HG02885 (cell line): ENCODE measurements around the gene PIAS2.
"Not testable (repeated sequence)": the region's sequence is repeated elsewhere in the genome, so short reads cannot be mapped to it uniquely, and the experiment has no call there.

Experiments used
- ATAC-seq: cut with Tn5 transposase; IDR thresholded peaks from one replicate; pipeline ENCODE4 v1.9.1; 2021; ENCODE audit warnings: mild to moderate bottlenecking; ENCODE audit not compliant: unreplicated experiment, poor library complexity

PIAS2 gene

DNA sequence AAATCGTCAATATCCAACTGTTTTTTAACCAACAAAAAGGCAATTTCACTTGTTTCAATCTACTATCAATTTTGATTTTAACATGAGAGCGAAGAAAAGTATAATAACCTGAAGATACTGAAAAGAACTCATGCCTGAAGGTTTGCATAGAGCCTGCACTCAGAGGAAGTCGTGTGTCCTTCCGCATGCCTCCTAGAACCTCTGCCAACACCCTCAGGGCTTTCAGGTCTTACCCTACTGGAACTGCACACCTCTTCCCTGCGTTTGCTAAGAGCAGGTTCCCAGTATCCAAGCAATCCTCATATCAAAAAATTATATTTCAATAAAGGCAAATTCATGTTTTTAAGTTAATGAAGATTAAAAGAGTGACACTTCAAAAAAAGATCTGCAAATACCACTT lies 74.7 kb downstream of the PIAS2 start:
- no peak for ATAC-seq

DNA sequence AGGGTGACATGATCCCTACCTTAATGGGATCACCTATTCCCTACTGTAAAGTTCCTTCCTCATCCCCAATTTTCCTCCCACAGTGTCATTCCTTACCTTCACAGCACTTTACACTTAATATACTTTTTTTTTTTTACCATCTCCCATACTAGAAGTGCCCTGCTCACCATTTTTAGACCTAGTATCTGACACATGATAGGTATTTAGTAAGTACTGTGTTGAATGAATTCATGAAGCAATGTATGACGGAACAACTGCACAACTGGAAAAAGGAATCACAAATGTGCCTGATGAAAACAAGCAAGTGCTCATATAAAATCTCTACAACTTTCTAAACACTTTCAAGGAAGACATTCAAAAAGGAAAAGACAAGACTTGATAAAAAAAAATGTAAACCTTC lies 83.4 kb downstream of the PIAS2 start:
- no peak for ATAC-seq

DNA sequence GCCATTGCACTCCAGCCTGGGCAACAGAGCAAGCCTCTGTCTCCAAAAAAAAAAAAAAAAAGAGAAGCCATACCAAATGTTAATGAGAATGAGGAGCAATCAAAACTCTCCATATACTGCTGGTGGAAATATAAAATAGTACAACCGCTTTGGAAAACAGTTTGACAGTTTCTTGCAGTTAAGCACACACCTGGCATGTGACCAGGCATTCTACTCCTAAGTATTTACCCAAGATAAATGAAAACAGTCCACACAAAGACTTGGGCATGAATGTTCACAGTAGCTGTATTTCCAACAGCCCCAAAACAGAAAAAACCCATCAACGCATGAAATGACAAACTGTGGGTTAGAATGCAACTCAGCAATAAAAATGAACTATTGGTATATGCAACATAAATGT lies 84.5 kb downstream of the PIAS2 start:
- no peak for ATAC-seq

DNA sequence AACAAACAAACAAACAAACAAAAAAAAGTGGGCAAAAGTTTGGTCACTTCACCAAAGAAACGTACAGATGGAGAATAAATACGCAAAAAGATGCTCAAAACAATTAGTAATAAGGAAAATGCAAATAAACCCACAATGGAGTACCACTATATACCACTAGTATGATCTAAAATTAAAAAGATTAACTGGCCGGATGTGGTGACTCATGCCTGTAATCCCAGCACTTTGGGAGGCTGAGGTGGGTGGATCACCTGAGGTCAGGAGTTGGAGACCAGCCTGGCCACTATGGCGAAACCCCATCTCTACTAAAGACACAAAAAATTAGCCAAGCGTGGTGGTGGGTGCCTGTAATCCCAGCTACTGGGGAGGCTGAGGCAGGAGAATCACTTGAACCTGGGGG lies 84.9 kb downstream of the PIAS2 start:
- ATAC-seq: not testable (repeated sequence)

DNA sequence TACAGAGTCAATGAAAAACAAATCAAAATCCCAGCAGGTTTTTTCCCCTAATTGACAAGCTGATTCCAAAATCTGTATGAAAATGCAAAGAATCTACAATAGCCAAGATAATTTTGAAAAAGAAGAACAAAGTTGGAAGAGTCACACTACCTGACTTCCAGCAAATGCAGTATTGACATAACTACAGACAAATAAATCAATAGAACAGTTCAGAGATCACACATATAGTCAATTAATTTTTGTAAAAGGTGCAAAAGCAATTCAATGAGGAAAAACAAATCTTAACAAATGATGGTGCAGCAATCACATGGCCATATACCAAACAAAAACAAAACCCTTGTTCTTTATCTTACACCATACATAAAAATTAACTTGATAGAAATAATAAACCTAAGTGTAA lies 85.9 kb downstream of the PIAS2 start:
- no peak for ATAC-seq

DNA sequence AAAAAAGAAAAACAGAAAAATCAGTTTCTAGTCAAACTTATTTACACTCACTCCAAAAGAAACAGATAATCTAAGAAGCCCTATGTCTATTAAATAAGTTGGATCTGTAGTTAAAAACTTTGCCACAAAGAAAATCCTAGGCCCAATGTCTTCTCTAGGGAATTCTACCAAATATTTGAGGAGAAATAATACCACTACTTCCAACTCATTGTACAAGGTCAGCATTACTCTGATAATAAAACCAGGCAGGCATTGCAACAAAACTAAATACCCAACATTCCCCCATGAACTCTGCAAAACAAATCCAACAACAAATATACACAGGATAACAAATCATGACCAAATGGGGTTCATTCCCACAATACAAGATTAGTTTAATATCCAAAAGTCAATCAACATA lies 86.7 kb downstream of the PIAS2 start:
- no peak for ATAC-seq

DNA sequence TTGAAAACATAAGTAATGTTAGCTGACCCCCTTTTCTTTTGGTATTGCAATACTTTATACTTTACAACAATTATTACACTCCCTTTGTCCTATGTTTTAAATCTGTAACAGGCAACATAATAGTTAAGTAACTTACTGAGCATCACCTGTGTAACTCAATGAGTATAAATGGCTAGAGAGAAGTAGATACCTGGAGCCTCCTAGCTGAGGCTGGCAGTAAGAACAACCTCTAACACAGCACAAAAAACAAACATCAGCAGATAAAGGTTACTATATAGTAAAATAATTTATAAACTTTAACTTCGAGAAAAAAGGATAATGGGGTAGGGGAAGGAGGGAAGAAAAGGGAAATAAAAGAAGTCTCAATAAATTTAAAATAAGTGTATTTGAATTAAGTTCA lies 87.4 kb downstream of the PIAS2 start:
- ATAC-seq: no peak

DNA sequence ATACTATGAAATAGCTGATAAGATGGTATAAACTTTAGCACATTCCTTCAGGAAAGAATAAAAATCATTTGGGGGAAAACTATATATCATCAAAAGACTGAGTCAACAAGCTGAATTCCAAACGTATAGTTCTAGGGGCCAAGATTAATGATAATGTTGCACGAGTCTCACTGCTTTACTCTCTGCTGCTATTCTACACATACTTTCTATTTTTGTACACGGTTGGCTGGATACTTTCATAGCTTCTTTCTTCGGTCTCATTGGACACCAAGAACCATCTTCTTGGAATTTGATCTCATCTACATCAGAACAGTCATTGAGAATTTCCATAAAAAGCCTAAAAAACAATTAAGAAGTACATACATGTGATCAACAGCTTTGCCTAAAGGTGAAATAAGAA lies 87.8 kb downstream of the PIAS2 start:
- ATAC-seq: no peak

DNA sequence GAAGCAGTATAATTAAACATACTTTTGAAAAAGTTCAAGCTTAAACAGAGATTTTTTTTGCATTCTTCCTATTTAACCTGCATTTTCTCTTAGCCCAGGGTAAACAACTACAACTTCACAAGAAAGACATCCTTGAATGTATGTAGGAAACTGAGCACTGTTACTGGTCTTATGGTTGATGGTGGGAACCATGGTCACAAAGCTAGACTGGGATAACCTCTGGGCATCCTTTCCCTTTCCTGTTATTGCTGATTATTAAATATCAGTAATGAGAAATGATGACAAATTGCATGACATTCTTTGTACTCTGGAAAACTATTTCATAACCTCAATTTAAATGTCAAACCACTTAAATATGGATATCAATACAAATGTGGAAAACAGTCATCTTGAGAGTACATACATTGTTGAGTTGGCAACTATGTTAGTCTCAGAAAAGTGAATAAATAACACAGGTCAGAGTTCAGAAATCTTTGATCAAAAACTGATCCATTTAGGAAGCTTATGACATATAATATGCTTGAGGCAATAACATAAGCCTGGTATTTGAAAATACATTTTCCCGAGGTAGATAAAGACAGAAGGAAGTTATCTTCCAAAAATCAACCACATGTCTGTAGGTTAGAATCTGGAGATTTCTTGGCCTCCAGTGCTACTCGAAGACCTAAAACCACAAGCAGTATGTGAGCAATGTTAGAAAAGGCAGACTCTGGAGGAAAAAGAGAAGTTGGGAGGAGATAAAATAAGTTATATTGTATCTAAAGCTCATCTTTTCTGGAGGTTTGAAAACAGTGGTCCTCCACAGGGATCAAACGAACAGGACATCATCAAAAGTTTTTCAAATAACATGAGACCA lies 95.2 kb downstream of the PIAS2 start:
- ATAC-seq: no peak

DNA sequence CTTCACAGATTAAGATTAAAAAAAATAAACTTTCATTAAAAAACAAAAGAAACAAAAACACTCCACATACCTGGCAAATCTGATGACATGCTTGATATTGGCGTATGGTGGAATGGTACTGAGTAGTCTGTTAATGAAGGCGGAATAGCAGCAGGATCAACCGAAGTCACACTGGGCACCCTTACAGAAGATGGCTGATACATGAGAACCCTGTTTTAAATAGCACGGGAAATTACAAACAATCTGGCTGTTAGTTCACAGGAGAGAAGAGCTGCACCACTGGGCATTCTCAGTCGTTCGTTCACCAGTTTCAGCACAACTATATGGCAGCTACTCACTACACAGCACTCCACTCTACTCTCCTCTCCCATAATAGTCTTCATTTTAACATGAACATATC lies 96.4 kb downstream of the PIAS2 start:
- ATAC-seq: no peak

DNA sequence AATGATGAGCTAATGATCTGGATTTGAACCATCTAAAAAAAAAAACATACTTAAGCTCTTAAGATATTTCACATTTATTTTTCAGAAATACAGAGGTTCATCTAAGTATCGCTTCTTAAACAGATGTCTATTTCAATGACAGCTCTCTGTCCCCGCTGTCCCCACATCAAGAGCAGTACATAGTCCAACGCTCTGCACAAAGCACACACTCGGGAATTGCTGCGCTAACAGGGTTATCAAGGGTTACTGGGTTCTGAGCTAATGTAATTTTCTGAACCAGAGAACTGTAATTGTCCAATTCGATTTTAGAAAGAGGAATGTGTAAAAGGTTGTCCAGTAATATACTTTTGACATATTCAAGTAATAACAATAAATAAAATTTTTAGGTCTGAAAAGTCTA lies 101.6 kb downstream of the PIAS2 start:
- ATAC-seq: no peak

DNA sequence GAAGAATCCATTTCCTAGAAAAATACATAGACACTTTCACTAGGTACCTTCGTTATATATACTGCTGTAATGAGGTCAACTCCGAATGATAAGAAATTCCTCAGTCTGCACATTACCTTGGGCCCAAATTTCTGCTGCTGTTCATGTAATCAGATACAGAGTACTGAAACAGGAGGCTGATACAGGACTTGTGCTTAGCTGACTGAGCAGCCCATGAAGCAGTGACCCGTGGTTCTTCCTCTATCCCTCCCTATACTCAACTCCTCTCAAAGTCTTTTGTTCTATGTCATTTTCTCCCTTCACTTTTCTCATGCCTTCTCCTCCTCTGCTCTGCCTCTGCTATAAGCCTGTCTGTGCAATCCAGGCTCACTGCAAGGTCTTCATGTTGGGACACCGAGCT lies 102.9 kb downstream of the PIAS2 start:
- no peak for ATAC-seq

DNA sequence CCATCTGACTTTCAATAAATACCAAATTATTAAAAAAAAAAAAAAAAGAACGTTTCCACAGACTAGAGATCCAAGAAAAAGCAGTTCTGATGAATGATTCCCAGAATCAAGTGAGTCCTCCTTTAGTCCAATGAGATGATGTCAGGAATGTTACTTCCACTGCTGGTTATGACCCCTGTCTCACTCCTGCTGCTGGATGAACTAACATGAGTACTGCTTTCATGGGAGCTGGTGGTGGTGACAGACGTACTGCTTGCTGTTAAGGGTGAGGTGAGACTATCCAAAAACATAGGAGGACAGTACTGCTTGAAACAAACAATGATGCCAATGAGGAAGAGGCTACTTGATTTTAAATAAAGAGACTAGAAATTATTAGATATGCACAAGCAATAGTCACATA lies 105.0 kb downstream of the PIAS2 start:
- no peak for ATAC-seq

DNA sequence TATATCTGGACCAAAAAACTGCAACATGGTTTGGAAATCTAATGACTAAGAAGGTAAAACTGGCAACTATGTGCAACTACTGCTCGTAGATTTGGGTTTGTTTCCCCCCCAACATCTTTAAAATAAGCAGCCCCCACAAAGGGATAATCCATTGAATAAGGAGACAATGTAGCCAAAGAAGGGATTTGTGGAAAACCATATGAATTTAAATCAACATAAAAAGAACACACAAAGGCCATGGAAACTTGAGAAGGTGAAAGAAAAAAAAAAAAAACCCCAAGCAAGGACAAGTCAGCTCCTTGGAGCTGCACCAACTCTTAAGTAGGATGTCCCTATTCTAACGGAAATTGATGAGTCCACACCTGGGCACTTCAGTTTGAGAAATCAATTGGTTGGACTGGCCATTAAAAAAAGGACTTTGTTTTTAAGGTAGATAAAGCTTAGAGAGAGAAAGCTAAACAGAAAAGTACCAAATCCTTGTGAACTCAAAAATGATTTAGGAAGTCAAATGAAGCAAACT lies 106.8 kb downstream of the PIAS2 start:
- no peak for ATAC-seq

DNA sequence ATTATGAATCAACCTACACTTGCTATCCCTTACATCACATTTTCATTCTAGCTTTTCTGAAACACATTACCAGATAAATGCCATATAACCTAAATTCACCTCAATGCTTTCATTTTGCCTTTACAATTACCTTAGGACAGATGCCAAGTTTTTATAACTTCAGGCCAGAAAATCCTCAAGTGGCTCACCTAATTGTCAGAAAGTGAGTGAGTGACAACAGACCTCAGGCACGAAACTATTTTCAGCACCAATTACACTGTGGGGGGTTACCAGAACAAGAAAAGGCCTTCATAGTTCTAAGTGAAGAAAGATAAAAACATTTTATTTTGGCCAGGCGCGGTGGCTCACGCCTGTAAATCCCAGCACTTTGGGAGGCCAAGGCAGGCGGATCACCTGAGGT lies 108.2 kb downstream of the PIAS2 start:
- no peak for ATAC-seq

DNA sequence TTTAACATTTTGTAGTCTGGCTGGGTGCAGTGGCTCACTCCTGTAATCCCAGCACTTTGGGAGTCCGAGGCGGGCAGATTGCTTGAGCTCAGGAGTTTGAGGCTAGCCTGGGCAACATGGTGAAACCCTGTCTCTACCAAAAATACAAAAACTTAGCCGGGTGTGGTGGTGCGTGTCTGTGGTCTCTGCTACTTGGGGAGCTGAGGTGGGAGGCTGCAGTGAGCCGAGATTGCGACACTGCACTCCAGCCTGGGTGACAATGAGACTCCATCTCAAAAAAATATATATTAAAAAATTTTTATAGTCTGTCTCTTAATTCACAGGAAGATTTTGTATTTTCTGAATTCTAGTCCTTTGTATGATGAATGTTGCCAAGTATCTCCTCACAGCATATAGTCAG lies 121.4 kb downstream of the PIAS2 start:
- not testable (repeated sequence) for ATAC-seq

DNA sequence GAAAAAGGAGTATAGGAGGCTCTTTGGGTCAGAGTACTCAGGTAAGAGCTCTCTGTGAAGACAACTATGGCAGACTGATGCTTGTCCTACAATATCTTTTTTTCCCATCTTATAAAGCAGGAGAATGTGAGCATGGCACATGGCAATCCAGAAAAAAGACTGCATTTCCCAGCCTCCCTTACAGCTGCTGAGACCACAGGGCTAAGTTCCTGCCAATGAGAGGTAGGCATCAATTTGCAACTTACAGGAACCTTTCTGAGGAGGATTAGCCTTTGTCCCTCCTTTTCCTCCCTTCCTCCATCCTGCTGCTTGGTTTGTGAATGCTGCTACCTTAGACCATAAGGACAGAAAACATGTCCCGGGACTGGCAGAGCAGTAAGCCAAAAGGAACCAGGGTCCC lies 122.7 kb downstream of the PIAS2 start:
- ATAC-seq: no peak

DNA sequence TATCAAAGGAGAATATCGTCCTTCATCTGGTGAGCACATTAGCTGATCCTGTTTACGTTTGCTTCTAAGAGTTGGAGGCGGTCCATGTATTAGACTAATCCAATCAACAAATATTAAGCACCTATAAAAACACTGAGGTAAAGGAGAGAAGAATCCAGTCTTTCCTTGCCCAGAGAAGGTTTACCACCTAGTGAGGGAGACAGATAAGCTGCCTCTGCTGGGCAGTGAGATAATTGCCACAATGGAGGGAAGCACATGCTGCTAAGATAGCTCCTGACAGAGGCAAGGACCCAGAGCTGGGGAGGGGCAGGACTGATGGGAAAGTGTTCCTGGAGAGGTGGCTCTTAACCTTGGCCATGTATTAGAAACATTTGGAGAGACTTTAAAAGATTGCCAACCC lies 123.7 kb downstream of the PIAS2 start:
- ATAC-seq: no peak

DNA sequence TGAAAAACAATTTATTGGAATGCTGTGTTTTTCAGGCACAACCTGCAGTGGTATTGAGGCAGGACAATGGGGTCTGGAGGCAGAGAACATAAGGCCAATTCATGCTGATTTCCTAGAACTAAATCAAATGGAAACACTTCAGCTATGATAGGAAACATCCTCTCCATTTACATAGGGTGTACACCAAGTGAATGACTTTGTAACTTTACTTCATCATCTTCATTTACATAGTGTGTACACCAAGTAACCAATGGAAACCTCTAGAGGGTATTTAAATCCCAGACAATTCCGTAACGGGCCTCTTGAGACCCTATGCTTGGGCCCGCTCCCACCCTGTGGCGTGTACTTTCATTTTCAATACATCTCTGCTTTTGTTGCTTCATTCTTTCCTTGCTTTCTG lies 128.2 kb downstream of the PIAS2 start:
- no peak for ATAC-seq

DNA sequence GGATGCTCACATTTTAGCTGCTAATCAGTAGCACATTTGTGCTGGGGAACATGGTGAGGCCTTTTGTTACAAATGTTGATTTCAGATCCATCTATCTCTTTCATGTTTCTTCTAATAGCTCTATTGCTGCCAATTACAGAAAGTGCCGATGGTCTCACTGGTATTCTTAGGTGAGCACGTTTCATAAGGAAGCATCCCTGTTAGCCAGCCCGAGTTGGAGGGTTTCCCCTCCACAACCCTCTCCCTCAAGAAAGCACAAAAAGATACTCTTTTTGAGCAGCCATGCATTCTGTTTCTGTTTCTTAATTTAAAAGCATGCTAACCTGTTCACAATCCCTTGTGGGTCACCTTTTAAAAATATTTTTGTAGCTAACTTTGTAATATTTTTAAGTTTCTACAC lies 129.6 kb downstream of the PIAS2 start:
- no peak for ATAC-seq

DNA sequence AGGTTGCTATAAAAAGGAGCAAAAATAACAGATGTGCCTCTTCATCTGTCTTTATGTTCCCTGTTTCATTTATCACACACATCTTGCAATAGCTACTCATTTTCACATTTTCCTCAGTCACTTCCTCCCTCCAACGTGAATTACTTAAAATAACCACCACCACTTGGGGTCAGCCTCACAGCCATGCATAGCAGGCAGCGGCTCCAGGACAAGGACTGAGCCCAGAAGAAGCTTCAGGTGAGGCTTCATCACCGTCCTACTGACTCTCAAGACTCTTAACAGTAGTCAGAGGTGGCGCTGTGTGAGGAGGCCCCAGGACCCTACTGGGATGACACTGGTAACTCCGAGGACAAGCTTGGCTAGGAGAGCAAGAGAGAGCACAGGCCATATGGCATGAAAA lies 144.9 kb downstream of the PIAS2 start:
- no peak for ATAC-seq

DNA sequence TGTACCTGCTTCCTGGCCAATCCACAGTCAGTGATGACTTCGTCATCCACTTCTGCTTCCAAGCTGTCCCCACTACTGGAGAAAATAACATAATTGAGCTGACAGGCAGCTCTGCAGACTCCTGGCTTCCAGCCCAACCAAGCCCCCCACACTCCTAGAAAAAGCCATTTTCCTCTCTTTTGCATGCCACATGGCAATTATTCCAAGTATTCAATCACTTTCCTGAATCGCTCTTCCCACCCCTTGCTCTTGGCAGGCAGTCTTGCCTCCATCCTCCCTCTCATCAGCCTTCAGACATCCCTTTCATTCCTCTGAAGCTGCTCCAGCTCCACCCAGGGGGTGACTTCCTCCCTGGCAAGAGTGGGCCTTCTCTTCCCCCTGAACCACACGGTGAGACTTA lies 146.2 kb downstream of the PIAS2 start:
- ATAC-seq: no peak
